Activated gamma-delta T cell (primary cell): ENCODE results near the gene SLC6A18.

Experiments used
- DNase-seq: peaks from one replicate; lab custom pipeline; 2025; lab: John Stamatoyannopoulos, UW

SLC6A18 gene

GRCh38 chr5:1187234-1187949 lies 37.8 kb upstream of the SLC6A18 start:
- no peak for DNase-seq

- no peak for DNase-seq
These were observed 37.2 kb upstream of the SLC6A18 start for GRCh38 chr5:1187950-1188334.

- no peak for DNase-seq
These were observed 36.7 kb upstream of the SLC6A18 start for GRCh38 chr5:1188464-1188863.

GRCh38 chr5:1189269-1189668 lies 35.9 kb upstream of the SLC6A18 start:
- DNase-seq, result no peak

- no peak for DNase-seq
These were observed 34.9 kb upstream of the SLC6A18 start for GRCh38 chr5:1190278-1190677.

GRCh38 chr5:1190837-1191239 lies 34.3 kb upstream of the SLC6A18 start:
- no peak for DNase-seq

GRCh38 chr5:1192971-1193590 lies 32.1 kb upstream of the SLC6A18 start:
- no peak for DNase-seq

GRCh38 chr5:1193591-1193985 lies 31.6 kb upstream of the SLC6A18 start:
- DNase-seq, result no peak

- no peak for DNase-seq
These were observed 30.8 kb upstream of the SLC6A18 start for GRCh38 chr5:1194378-1194777.

- no peak for DNase-seq
These were observed 29.7 kb upstream of the SLC6A18 start for GRCh38 chr5:1195439-1195838.

- no peak for DNase-seq
These were observed 29.3 kb upstream of the SLC6A18 start for GRCh38 chr5:1195916-1196315.

GRCh38 chr5:1196562-1196961 lies 28.6 kb upstream of the SLC6A18 start:
- no peak for DNase-seq

GRCh38 chr5:1197876-1198666 lies 27.1 kb upstream of the SLC6A18 start:
- no peak for DNase-seq

- no peak for DNase-seq
These were observed 25.9 kb upstream of the SLC6A18 start for GRCh38 chr5:1199340-1199648.

- DNase-seq, result no peak
These were observed 25.3 kb upstream of the SLC6A18 start for GRCh38 chr5:1199649-1200494.

- DNase-seq, result no peak
These were observed 24.5 kb upstream of the SLC6A18 start for GRCh38 chr5:1200495-1201326.

GRCh38 chr5:1201327-1202025 lies 23.7 kb upstream of the SLC6A18 start, which contains the start of gene SLC6A19:
SLC6A19 (plus strand) TSS chr5:1201595; CDS start chr5:1201651, 56 bp downstream.
- no peak for DNase-seq

- DNase-seq, result no peak
These were observed 23.0 kb upstream of the SLC6A18 start for GRCh38 chr5:1202026-1202797.

- DNase-seq, result no peak
These were observed 22.4 kb upstream of the SLC6A18 start for GRCh38 chr5:1202798-1203185.
